Measurements from ENCODE around the gene PHF13.
A peak's percentile ranks its signal among the peaks of the same experiment; 100 is the strongest.

Gene PHF13

GRCh38 chr1:6601923-6602668 lies 11.4 kb upstream of the PHF13 start:
- no peak for TF ChIP-seq CTCF (IDR thresholded peaks at IDR 0.05; ENCODE audit: extremely low read depth, insufficient read depth, missing control alignments)

GRCh38 chr1:6602669-6603237 lies 10.8 kb upstream of the PHF13 start, which contains the start of gene KLHL21:
TSS of gene KLHL21 (minus strand) at chr1:6602869. CDS start at chr1:6602817, 52 bp downstream.
- DNase-seq (ENCODE audit: low spot score) = peak; percentile 95
- in situ Hi-C loops (cut with MboI; ENCODE audit: low pct_unique_long_range_greater_than_20kb, low sequenced_read_pairs, unreplicated experiment) = no loop called here
- TF ChIP-seq CTCF (IDR thresholded peaks at IDR 0.05; ENCODE audit: extremely low read depth, insufficient read depth, missing control alignments) = no peak

More at GRCh38 chr1:6601923-6602668, 11.4 kb upstream of the PHF13 start:
- DNase-seq (ENCODE audit: low spot score) = peak; percentile 83
- in situ Hi-C loops (cut with MboI; ENCODE audit: low pct_unique_long_range_greater_than_20kb, low sequenced_read_pairs, unreplicated experiment) = no loop called here

GRCh38 chr1:6603238-6603914 lies 10.2 kb upstream of the PHF13 start:
- no peak for TF ChIP-seq CTCF (IDR thresholded peaks at IDR 0.05; ENCODE audit: extremely low read depth, insufficient read depth, missing control alignments)
- in situ Hi-C loops (cut with MboI; ENCODE audit: low pct_unique_long_range_greater_than_20kb, low sequenced_read_pairs, unreplicated experiment) = no loop called here
- DNase-seq (ENCODE audit: low spot score) = peak; percentile 74

GRCh38 chr1:6603915-6604558 lies 9.5 kb upstream of the PHF13 start:
- in situ Hi-C loops (cut with MboI; ENCODE audit: low pct_unique_long_range_greater_than_20kb, low sequenced_read_pairs, unreplicated experiment) = no loop called here
- no peak for TF ChIP-seq CTCF (IDR thresholded peaks at IDR 0.05; ENCODE audit: extremely low read depth, insufficient read depth, missing control alignments)
- no peak for DNase-seq (ENCODE audit: low spot score)

GRCh38 chr1:6612641-6613360 lies 730 bp upstream of the PHF13 start:
- DNase-seq (ENCODE audit: low spot score) = no peak
- TF ChIP-seq CTCF (IDR thresholded peaks at IDR 0.05; ENCODE audit: extremely low read depth, insufficient read depth, missing control alignments) = no peak
- in situ Hi-C loops (cut with MboI; ENCODE audit: low pct_unique_long_range_greater_than_20kb, low sequenced_read_pairs, unreplicated experiment) = no loop called here
